Endothelial cell of umbilical vein (primary cell): ENCODE measurements around the gene ORC1. TPM values are rescaled to one million over a fixed set of nuclear protein-coding genes. Genes with fewer than 3 reads are reported as not detected.

Experiments
- BruUV-seq: library from RNA; stranded (reverse); fragments of 400-500 nt; replicated peaks from 2 replicates; lab custom pipeline; 2021; lab: Mats Ljungman, UMichigan
- CTCF ChIA-PET: fragments of 300-600, 350-600 bp; sonication (Branson Sonifier 250); formaldehyde crosslinking; loops from one replicate; lab custom pipeline; 2021; ENCODE audit warnings: antibody characterized with exemption, inconsistent platforms; lab: Charles Lee
- POLR2A ChIA-PET: fragments of 300-600, 350-600 bp; sonication (Branson Sonifier 250); formaldehyde crosslinking; loops from one replicate; lab custom pipeline; 2021; ENCODE audit warnings: antibody characterized with exemption, inconsistent platforms; lab: Charles Lee
- DNase-seq: peaks from one replicate; pipeline ENCODE4 v3.0.0-alpha.2; 2011; ENCODE audit warnings: low read depth, low spot score
- FAIRE-seq: peaks from 2 replicates; lab custom pipeline; 2011; peaks lifted over from hg19 to GRCh38; lab: Jason Lieb, UNC
- H2AFZ ChIP-seq: 2 replicates; pipeline ENCODE4 v1.6.0; 2012; ENCODE audit warnings: low read depth, low read length, control low read depth, inconsistent platforms
- H3K27ac ChIP-seq: 2 replicates; pipeline ENCODE4 v1.5.1; 2011; ENCODE audit warnings: low read depth, mild to moderate bottlenecking, control low read depth, low read length, moderate library complexity; ENCODE audit not compliant: insufficient read depth
- H3K27me3 ChIP-seq, 2 experiments: 2 replicates each; pipeline versions ENCODE4 v1.6.0 to v1.6.1; 2011; ENCODE audit warnings: low read length in 2 of 2, mixed read lengths in 1 of 2; ENCODE audit not compliant: control insufficient read depth in 2 of 2, insufficient read depth in 2 of 2
- H3K36me3 ChIP-seq, 2 experiments: 2 replicates in 1 of 2; 3 replicates in 1 of 2; pipeline ENCODE4 v1.5.1; 2011; ENCODE audit warnings: low read length in 2 of 2, mild to moderate bottlenecking in 1 of 2, moderate library complexity in 1 of 2; ENCODE audit not compliant: control insufficient read depth in 2 of 2, insufficient read depth in 2 of 2; ENCODE audit errors: extremely low read depth in 1 of 2
- H3K4me1 ChIP-seq: 3 replicates; pipeline ENCODE4 v1.5.1; 2011; ENCODE audit warnings: mild to moderate bottlenecking, low read length; ENCODE audit not compliant: control insufficient read depth, insufficient read depth; ENCODE audit errors: extremely low read depth
- H3K4me2 ChIP-seq: 2 replicates; pipeline ENCODE4 v1.6.1; 2011; ENCODE audit warnings: low read length, control low read depth, mixed read lengths; ENCODE audit not compliant: insufficient read depth
- H3K4me3 ChIP-seq, 3 experiments: fragments of 200-600 bp in 1 of 3; sonication (generic), shearing (Covaris generic) in 1 of 3; replicated peaks in 1 of 3; 2 replicates each; pipeline ENCODE4 v1.5.1; 2011 to 2016; ENCODE audit warnings: control low read depth in 3 of 3, low read length in 3 of 3, mild to moderate bottlenecking in 2 of 3, inconsistent platforms in 1 of 3, low read depth in 1 of 3, moderate library complexity in 1 of 3; ENCODE audit not compliant: insufficient read depth in 1 of 3
- H3K79me2 ChIP-seq: 2 replicates; pipeline ENCODE4 v1.6.0; 2012; ENCODE audit warnings: low read length, inconsistent platforms; ENCODE audit not compliant: control insufficient read depth, insufficient read depth
- H3K9ac ChIP-seq: replicated peaks from 2 replicates; pipeline ENCODE3; 2011; ENCODE audit warnings: low read length, control low read depth; ENCODE audit not compliant: insufficient read depth; ENCODE audit errors: extremely low read depth
- H3K9me1 ChIP-seq: replicated peaks from 3 replicates; pipeline ENCODE4 v1.6.0; 2011; ENCODE audit warnings: mild to moderate bottlenecking, low read length; ENCODE audit not compliant: control insufficient read depth, insufficient read depth; ENCODE audit errors: extremely low read depth
- H3K9me3 ChIP-seq: replicated peaks from 2 replicates; pipeline ENCODE4 v1.5.1; 2012; ENCODE audit warnings: low read length, inconsistent platforms; ENCODE audit not compliant: control insufficient read depth, insufficient read depth
- H4K20me1 ChIP-seq: replicated peaks from 2 replicates; pipeline ENCODE3; 2011; ENCODE audit warnings: mild to moderate bottlenecking, low read length; ENCODE audit not compliant: control insufficient read depth, insufficient read depth; ENCODE audit errors: extremely low read depth
- CTCF ChIP-seq, 2 donors: IDR thresholded peaks; 1 replicate in 1 of 2; 2 replicates in 1 of 2; pipeline ENCODE4 v1.5.1; 2011; ENCODE audit warnings: low read length in 2 of 2, mild to moderate bottlenecking in 2 of 2, moderate library complexity in 2 of 2, control low read depth in 1 of 2, inconsistent platforms in 1 of 2, low read depth in 1 of 2; ENCODE audit not compliant: insufficient read depth in 1 of 2; ENCODE audit errors: extremely low read depth in 1 of 2
- EZH2 ChIP-seq: IDR thresholded peaks from 2 replicates; pipeline ENCODE4 v1.6.1; 2012; ENCODE audit warnings: borderline replicate concordance, low read depth, mild to moderate bottlenecking, moderate library complexity, low read length, inconsistent platforms; ENCODE audit not compliant: severe bottlenecking
- FOS ChIP-seq: IDR thresholded peaks from 2 replicates; pipeline ENCODE4 v1.6.1; 2011; ENCODE audit warnings: mild to moderate bottlenecking, low read length, moderate library complexity, borderline replicate concordance; ENCODE audit not compliant: insufficient read depth
- GATA2 ChIP-seq: IDR thresholded peaks from 2 replicates; pipeline ENCODE4 v1.7.0; 2011; ENCODE audit warnings: low read depth, mild to moderate bottlenecking, moderate library complexity, mixed read lengths, low read length; ENCODE audit not compliant: insufficient read length, insufficient read depth
- JUN ChIP-seq: IDR thresholded peaks from 2 replicates; pipeline ENCODE4 v1.6.1; 2011; ENCODE audit warnings: borderline replicate concordance, low read depth; ENCODE audit not compliant: insufficient read length, insufficient read depth
- MAX ChIP-seq: IDR thresholded peaks from 2 replicates; pipeline ENCODE4 v1.6.1; 2011; ENCODE audit not compliant: insufficient read depth, insufficient read length
- MYC ChIP-seq: IDR thresholded peaks from one replicate; pipeline ENCODE4 v1.6.1; 2011; ENCODE audit warnings: mild to moderate bottlenecking, low read depth, low read length
- POLR2A ChIP-seq: IDR thresholded peaks from 2 replicates; pipeline ENCODE4 v1.6.1; 2012; ENCODE audit warnings: low read depth, mild to moderate bottlenecking, control low read depth, low read length
- POLR2AphosphoS5 ChIP-seq: IDR thresholded peaks from 2 replicates; pipeline ENCODE4 v1.6.1; 2012; ENCODE audit warnings: low read depth, mild to moderate bottlenecking, control low read depth, low read length, moderate library complexity; ENCODE audit not compliant: insufficient read depth
- dilution Hi-C: fragments of 300-500 bp; cut with MboI; formaldehyde crosslinking; loops from one replicate; pipeline ENCODE4 v1.15.0; 2019; ENCODE audit warnings: low sequenced_read_pairs; ENCODE audit not compliant: extremely low pct_ligation_motif_present
- intact Hi-C: fragments of 100-400 bp; cut with micrococcal nuclease; formaldehyde crosslinking; loops from one replicate; pipeline ENCODE4 v1.10.0; 2022
- polyA plus RNA-seq, 4 experiments: library from polyadenylated mRNA; depleted of rRNA in 3 of 4; stranded (reverse) in 3 of 4; unstranded in 1 of 4; fragments of >200 nt; gene quantifications; 2 replicates each; pipeline versions ENCODE4 v1.2.1 to v1.2.3, GENCODE V29; 2011 to 2012; ENCODE audit warnings: missing spikeins in 1 of 4
- total RNA-seq: library from RNA; stranded (reverse); gene quantifications from 2 replicates; pipeline ENCODE4 v1.2.3, GENCODE V29; 2021

The ORC1 gene
- total and polyA plus RNA-seq, 2 donors (not counting 3 experiments of a cell fraction or from before 2014, with no cell fraction given) = 6.5 to 12.0 TPM

- DNase-seq (no peak), FAIRE-seq (no peak)
- Histone ChIP-seq H3K9me1 (no peaks in the 10 kb centered on the region), H3K36me3 (no peaks in the 10 kb centered on the region), H2AFZ (no peak overlapping the region), H3K4me1 (peaks cover 9% of the 10 kb centered on the region), H4K20me1 (no peaks in the 10 kb centered on the region), H3K9ac (no peak overlapping the region), H3K79me2 (no peaks in the 10 kb centered on the region), H3K27ac (no peak overlapping the region), H3K9me3 (no peaks in the 10 kb centered on the region), H3K27me3 (no peaks in the 10 kb centered on the region), H3K4me3 (no peak overlapping the region), H3K4me2 (no peak overlapping the region)
- TF ChIP-seq MAX (no peak), GATA2 (no peak), EZH2 (no peak), POLR2A (no peak), FOS (no peak), CTCF (IDR thresholded peaks at IDR 0.05; ENCODE audit: extremely low read depth in 1 of 2, insufficient read depth in 1 of 2, low read depth in 1 of 2, low read length in 2 of 2) (no peak), JUN (no peak), MYC (no peak), POLR2AphosphoS5 (no peak)
- ChIA-PET CTCF (interaction anchor here (1.1 to 1.5 kb wide), 6 partner anchors 16 to 757 kb away, joined by 3 to 9 read pairs (median 4); no protein-coding TSS in a partner anchor), POLR2A (no interaction called here)
- dilution Hi-C loops (no loop called here), intact Hi-C loops (no loop called here)
- BruUV-seq = no TSS peak
Observed at GRCh38 chr1:52424813-52425212, 20.6 kb upstream of the ORC1 start.
